Mesodermal cell (in vitro differentiated cells): ENCODE data around the gene MSANTD1.

ENCODE experiments used
- H3K27ac ChIP-seq: 2 replicates; pipeline ENCODE4 v1.7.0; 2013; ENCODE audit warnings: mild to moderate bottlenecking, low read depth, low read length, moderate library complexity; ENCODE audit not compliant: severe bottlenecking
- H3K36me3 ChIP-seq: 2 replicates; pipeline ENCODE4 v1.7.1; 2013; ENCODE audit warnings: mild to moderate bottlenecking, low read length, moderate library complexity; ENCODE audit not compliant: control insufficient read depth, insufficient read depth
- H3K4me1 ChIP-seq: one replicate; pipeline ENCODE4 v1.7.1; 2013; ENCODE audit warnings: mild to moderate bottlenecking, low read length; ENCODE audit not compliant: insufficient read depth, control insufficient read depth, poor library complexity, severe bottlenecking
- H3K4me3 ChIP-seq: 2 replicates; pipeline ENCODE4 v1.7.0; 2013; ENCODE audit warnings: low read length, control low read depth, mild to moderate bottlenecking; ENCODE audit not compliant: insufficient read depth, poor library complexity, severe bottlenecking; ENCODE audit errors: extremely low read depth
- H3K9me3 ChIP-seq: 2 replicates; pipeline ENCODE4 v1.7.1; 2013; ENCODE audit warnings: mild to moderate bottlenecking, low read length, moderate library complexity; ENCODE audit not compliant: control insufficient read depth
- WGBS, 2 experiments: methylation state at CpG; one replicate each; pipeline ENCODE4 v1.1.5; 2013; ENCODE audit warnings: missing lambda C conversion rate in 2 of 2; ENCODE audit not compliant: insufficient coverage in 2 of 2; 5-methylcytosine and 5-hydroxymethylcytosine counted together

Gene MSANTD1

DNA sequence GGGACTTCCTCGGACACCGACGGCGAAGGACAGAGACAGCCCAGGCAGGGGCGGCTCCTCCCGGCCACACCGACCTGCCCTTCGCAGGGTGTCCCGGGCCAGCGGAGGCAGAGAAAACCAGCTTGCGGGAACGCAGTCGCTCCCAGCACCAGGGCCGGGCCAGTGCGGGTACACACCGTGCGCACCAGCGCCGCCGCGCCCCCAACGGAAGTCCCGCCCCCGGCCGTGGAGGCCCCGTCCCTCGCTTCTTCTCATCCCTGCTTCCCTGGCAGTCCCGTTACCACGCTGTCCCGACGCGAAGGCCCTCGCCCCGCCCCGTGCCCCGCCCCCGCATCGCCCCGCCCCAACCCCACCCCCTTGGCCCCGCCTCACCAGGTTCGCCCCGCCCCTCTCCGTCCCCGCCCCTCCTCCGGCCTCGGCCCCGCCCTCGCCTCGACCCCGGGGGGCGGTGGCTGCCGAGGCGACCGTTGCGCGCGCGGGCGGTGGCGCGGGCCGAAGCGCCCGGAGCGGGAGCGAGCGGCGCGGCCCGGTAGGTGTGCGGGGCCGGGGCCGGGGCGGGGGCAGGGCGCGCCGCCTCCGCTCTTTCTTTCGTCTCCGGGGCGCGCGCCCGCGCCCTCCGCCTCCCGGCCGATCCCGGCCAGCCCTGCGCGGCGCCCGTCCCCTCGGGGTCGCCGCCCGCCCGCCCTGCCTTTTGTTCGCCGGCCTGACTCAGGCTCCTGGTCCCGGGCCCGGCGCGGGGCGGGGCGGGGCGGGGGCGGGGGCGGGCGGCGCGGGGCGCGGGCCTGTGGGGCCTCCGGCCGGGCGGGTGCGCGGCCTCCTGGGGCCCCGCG lies 43.8 kb downstream of the MSANTD1 start, which contains the start of gene RGS12:
RGS12 (plus strand) TSS at position 451 of the 830 bp plus-strand sequence. CDS start 23,150 bp downstream, outside the sequence.
- Histone ChIP-seq H3K4me1 (peaks cover 11% of the 10 kb centered on the region), H3K4me3 (peak within 1 kb of the TSS; percentile 72), H3K36me3 (peaks cover 14% of the 10 kb centered on the region), H3K27ac (peak within 1 kb of the TSS; percentile 63), H3K9me3 (no peaks in the 10 kb centered on the region)
- WGBS, 2 experiments = 0% methylated on average over 45 to 62 of the region's 121 CpGs

DNA sequence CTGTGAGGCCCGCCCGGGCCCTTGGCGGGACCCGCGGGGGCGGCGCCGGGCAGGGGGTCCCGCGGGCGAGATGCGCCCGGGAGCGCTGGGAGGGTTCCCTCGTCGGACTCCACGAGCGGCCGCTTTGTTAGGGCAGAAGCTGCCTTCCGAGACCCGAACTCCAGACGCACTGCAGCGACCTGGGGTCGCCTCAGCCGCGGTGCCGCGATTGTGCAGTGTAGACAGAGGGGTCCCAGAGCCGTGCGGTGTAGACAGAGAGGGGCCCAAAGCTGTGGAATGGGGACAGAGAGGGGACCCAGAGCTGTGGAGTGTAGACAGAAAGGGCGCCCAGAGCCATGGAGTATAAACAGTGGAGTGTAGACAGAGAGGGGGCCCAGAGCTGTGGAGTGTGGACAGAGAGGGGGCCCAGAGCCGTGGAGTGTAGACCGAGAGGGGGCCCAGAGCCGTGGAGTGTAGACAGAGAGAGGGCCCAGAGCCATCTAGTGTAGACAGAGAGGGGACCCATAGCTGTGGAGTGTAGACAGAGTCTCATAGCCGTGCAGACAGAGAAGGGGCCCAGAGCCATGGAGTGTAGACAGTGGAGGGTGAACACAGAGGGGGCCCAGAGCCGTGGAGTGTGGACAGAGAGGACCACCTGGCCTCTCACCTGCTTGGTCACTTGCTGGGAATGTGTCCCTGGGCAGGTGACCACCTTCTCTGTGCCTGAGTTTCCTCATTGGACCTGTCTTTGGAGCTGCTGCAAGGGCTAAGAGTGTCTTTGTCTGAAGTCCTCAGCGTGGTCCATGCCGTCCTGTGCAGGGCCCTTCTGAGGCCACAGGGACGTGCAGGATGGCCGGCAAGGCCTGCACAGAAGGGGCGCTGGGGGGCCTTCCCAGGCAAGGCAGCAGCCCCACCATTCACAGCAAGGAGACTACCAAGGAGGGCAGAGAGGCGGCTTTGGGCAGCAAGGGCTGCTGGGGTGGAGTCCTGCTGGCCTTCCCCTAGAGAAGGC lies 44.7 kb downstream of the MSANTD1 start:
- peaks cover 13% of the 10 kb centered on the region for H3K4me1 ChIP-seq
- H3K27ac ChIP-seq = peak overlapping the region; percentile 63
- H3K9me3 ChIP-seq = no peaks in the 10 kb centered on the region
- H3K4me3 ChIP-seq = peak overlapping the region; percentile 72
- H3K36me3 ChIP-seq = peaks cover 14% of the 10 kb centered on the region
- 17 to 32% methylated on average over 22 to 39 of the region's 42 CpGs for WGBS, 2 experiments

DNA sequence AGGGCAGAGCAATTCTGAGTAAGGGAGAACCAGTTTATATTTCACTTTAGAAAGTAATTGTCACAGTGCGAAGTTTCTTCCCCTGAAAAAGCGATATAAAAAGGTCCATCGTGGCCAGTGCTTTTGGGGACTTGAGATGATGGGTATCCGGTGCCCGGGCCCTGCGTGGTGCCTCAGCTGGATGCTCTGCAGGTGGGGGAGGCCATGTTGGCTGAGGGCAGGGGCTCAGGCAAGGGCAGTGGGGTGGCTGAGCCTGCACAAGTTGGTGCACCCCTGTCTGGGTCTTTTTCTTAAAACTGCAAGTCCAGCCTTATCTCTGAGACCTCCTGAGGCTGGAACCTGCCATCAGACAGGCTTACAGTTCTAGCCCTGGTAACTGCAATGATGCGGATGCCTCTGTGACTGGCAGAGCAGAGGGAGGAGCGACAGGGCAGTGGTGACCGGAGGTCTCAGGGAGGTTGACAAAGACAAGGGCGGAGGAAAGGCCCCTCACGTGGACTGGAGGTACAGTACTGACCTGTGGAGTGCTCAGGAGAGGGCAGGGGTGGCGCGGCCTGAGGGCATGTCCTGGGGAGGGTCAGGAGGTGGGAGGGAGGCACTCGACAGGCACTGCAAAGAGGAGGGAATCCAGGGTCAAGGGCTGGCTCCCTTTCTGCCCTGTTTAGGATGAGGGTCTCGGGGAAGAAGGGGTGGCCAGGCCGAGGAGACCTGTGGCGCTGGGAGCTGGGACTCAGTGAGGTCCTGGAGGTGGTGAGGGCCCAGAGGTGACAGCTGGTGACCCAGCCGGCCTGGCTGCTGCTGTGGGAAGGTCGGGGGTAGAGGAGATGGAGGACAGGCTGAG lies 45.7 kb downstream of the MSANTD1 start:
- H3K4me1 ChIP-seq = peaks cover 14% of the 10 kb centered on the region
- WGBS, 2 experiments = 92 to 93% methylated on average over 18 to 19 of the region's 19 CpGs
- peak overlapping the region; percentile 72 for H3K4me3 ChIP-seq
- H3K9me3 ChIP-seq = no peaks in the 10 kb centered on the region
- H3K27ac ChIP-seq = no peak overlapping the region
- H3K36me3 ChIP-seq = peaks cover 14% of the 10 kb centered on the region

DNA sequence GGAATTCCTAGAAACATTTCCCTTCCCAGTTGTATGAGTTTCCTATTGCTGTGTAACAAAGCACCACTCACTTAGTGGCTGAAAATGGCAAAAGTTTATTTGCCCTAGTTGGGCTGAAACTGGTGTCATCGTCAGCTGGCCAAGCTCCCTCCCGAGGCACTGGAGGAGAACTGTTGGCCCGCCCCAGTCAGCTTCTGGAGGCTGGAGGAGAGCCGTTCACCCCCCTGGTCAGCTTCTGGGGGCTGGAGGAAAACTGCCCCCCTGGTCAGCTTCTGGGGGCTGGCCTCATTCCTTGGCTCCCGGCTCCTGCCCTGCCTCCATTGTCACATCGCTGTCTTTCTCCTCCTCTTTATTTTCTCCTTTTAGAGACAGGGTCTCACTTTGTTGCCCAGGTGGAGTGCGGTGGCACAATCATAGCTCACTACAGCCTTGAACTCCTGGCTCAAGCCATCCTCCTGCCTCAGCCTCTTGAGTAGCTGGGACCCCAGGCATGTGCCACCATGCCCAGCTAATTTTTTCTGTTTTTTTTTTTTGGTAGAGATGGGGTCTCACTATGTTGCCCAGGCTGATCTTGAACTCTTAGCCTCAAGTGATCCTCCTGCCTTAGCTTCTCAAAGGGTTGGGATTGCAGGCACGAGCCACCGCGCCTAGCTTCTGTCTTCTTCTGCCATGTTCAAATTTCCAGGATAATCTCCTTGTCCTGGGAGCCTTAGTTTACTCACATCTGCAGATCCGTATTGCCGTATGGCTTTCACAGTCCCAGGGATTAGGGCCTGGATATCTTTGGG lies 47.1 kb downstream of the MSANTD1 start:
- Histone ChIP-seq H3K4me1 (peaks cover 19% of the 10 kb centered on the region), H3K9me3 (no peaks in the 10 kb centered on the region), H3K36me3 (peaks cover 14% of the 10 kb centered on the region), H3K27ac (no peak overlapping the region), H3K4me3 (no peak overlapping the region)
- 90 to 94% methylated on average over 12 of the region's 12 CpGs for WGBS, 2 experiments

DNA sequence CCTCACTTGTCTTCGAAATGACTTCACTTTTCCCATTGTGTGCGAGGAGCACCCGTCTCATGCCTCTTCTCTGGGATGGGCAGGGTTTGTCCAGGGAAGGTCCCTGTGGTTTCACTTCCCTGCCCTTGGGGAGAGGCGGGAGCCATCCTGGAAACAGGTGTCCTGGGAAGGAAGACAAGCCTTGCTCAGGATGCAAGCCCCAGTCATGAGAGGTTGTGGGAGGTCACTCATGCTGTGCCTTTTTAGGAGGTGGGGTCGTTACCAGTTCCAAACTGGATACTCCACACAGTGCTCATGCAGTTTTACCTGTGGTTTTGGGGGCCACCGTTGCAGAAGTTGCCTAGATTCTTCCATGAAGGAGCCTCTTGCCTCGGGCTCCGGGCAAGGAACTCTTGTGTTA lies 47.7 kb downstream of the MSANTD1 start:
- Histone ChIP-seq H3K4me1 (peaks cover 19% of the 10 kb centered on the region), H3K27ac (no peak overlapping the region), H3K4me3 (no peak overlapping the region), H3K36me3 (peaks cover 14% of the 10 kb centered on the region), H3K9me3 (no peaks in the 10 kb centered on the region)
- 85 to 94% methylated on average over 5 to 7 of the region's 8 CpGs for WGBS, 2 experiments

DNA sequence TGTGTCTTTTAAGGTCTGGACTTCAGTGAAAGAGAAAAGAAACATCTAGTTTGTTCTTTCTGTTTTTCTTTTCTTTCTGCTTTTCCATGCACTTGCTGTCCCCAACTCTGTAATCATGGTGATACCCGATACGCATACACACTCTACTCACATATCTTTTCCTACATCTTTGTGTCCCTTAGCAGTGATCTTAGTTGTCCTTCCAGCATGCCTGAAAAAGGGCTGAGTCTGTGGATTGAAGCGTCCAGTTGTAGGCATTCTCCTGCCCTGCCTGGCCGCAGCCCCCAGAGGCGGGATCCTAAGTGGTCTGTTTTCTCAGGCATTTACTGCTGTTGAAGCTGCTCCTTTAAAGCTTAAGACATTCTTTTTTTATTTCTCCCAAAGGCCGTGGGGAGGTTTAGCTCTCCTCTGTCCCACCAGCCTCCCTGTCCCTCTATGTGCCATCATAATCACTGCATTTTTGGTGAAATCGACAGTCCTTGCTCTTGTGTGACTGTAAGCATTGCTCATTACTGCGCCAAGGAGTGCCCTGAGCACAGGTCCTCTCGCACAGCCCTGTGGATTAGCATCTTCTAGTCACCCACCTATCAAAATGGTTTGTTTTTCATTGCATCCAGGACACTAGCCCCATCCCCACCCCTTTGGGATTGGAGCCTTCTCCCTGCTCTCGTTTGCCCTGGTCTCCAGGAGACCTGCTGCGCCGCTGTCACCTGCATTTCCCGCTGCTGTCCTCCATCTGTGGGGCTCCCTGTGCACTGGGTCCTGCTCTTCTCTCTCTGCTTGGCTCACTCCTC lies 48.3 kb downstream of the MSANTD1 start:
- Histone ChIP-seq H3K4me3 (no peak overlapping the region), H3K9me3 (no peaks in the 10 kb centered on the region), H3K4me1 (peaks cover 19% of the 10 kb centered on the region), H3K36me3 (peaks cover 14% of the 10 kb centered on the region), H3K27ac (no peak overlapping the region)
- 93% methylated on average over 13 of the region's 13 CpGs for WGBS, 2 experiments

DNA sequence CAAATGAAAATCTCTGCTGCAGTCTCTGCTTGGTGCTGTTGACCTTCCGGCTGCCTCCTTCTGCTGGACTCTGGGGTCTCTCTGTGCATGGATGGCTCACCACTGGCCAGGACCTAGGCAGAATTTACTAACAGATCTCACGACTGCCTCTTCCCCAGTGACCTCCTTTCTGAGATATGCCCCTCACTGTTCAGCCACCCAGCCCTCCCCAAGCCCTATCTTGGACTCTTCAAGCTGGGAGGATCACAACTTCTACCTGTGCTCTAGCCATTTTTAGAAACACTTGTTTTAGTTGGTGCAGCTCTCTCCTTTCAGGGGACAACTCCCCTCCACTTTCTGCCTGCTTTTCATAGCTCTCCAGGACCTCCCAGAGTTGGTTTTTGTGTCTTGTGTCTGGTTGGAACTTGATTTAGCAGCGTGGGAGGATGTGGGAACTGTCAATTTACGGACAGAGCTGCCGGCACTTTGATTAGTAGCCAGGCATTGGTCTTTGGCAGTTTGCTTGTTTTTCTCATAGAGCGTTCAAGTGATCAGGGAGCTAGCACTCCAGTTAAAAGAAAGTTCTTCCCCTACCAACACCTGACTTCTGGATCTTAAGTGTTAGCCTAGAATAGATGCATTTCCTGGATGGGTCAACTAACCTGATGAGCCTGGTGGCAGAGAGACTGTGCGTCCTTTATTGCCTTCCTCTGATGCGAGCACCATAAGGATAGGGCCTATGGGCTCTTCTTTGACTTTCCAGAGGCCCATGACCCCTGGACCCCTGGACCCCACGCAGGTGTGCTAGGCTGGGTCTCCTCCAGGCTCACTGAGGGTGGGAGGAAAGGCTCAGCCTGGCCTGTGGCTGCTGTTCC lies 50.4 kb downstream of the MSANTD1 start:
- Histone ChIP-seq H3K27ac (no peak overlapping the region), H3K4me1 (peaks cover 19% of the 10 kb centered on the region), H3K36me3 (peaks cover 14% of the 10 kb centered on the region), H3K4me3 (no peak overlapping the region), H3K9me3 (no peaks in the 10 kb centered on the region)
- 83 to 90% methylated on average over 6 to 7 of the region's 9 CpGs for WGBS, 2 experiments

DNA sequence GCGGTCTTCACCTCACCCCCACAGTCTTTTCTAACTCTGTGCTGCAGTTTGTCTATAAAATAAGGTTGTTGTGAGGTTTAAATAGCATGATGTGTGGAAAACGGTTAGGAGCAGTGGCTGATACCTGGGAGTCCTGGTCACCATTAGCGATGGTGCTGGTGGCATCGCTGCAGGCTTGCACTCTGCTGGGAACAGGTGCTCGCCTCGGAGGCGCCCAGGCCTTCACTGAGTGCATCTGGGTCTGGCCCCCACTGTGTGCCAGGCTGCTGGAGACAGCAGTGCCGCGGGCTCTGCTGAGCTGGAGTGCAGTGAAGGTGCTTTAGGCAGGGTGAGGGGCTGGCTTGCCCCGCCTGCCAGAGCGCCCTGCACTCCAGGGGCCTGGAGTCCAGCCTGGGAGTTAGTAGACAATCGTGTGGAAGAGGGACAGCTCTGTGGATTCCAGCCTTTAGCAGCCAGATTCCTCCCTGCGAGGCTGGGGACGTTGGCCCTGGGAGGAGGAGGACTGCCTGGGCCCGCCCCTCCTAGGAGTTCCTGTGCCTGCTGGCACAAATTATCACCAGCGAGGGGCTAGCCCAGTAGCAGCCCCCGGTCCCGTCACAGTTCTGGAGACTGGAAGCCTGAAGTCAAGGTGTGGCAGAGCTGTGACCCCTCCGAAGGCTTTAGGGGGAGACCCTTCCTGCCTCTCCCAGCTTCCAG lies 51.2 kb downstream of the MSANTD1 start:
- H3K9me3 ChIP-seq = no peaks in the 10 kb centered on the region

More for the DNA sequence above, 51.2 kb downstream of the MSANTD1 start:
- H3K36me3 ChIP-seq = peaks cover 14% of the 10 kb centered on the region
- no peak overlapping the region for H3K27ac ChIP-seq
- 78 to 83% methylated on average over 9 to 18 of the region's 19 CpGs for WGBS, 2 experiments
- H3K4me3 ChIP-seq = no peak overlapping the region
- peaks cover 22% of the 10 kb centered on the region for H3K4me1 ChIP-seq
